Measurements from ENCODE around the gene IRX2.

Gene IRX2

DNA sequence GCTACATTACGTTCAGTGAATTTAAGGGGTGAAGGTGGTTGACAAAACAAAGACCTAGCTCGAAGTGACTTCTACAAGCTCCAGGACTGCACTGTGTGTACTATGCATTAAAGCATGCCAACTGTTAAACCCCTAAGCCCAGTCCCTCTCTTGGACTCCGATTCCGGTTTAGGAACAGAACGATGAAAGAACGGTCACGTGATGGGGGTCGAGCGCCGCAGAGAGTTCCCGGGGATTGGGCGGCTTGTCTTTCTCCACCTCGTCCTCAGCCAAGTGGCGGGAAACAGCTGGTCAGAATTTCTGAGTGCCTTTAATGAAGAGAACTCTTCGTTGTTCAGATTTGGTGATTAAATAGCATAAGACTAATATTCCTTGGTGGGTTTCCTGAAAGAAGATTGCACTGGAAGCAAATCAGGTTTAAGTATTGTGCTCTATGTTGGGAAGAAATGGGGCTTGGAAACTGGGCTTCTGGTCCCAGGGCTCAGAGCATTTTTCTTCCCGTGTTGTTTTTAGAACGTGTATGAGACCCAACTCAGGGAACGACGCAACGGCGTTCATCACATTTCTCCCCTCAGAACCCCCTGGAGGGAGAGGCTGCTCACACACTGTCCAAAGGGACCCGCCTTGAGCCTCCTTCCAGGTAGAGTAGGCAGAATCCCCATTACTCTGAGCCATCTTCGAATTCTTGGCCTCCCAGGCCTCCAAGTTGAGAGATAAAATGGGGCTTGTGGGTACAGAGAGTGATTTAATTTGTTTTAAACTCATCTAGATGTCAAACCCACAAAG is 25.3 kb downstream of the IRX2 start:
- TF ChIP-seq GATA3 (IDR thresholded peaks at IDR 0.05; ENCODE audit: low read depth, low read length) (no peak), GATA2 (IDR thresholded peaks at IDR 0.05; ENCODE audit: low read depth, low read length) (no peak)

DNA sequence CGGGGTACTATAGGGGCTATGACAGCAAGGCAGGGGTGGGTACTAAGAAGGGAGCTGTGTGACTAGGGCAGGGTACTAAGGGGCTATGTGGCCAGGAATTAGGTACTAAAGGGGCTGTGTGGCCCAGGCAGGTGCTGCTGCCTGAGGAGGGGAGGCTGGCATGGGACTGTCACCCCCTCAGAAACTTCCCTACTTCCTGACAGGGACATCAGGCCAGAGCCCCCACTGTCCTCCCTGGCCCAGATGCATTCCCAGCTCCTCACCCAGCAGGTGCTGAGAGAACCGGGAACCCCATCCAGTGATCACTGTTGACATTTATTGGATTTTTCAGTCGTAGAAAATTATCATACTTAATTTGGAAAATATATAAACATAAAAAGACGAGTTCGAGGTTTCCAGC is 26.6 kb downstream of the IRX2 start:
- TF ChIP-seq GATA2 (IDR thresholded peaks at IDR 0.05; ENCODE audit: low read depth, low read length) (no peak), GATA3 (IDR thresholded peaks at IDR 0.05; ENCODE audit: low read depth, low read length) (no peak)

DNA sequence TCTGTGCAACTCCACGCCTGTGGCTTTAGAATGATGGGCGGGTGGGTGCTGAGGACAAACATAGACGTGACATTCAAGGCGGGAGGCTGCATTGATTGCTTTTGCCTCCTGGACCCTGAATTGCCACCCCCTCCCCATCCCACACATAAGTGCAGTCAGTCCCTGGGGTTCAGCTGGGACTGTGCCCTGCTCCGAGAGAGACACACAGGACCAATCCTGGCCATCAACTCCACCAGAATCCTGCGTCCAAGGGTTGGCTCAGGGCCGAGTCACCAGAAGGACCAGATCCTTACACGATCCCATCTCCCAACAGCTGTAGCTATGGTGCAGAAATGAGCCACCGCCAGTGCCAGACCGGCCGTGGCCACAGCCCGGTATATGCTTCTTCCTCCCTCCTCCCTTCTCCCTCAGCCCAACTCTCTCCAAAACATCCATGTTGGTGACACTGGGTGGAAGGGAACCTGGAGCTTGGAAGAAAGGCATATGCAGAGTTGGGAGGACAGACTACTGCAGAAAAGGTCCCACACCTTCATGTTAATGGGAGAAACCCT is 27.4 kb downstream of the IRX2 start:
- TF ChIP-seq GATA3 (IDR thresholded peaks at IDR 0.05; ENCODE audit: low read depth, low read length) (no peak), GATA2 (IDR thresholded peaks at IDR 0.05; ENCODE audit: low read depth, low read length) (no peak)

DNA sequence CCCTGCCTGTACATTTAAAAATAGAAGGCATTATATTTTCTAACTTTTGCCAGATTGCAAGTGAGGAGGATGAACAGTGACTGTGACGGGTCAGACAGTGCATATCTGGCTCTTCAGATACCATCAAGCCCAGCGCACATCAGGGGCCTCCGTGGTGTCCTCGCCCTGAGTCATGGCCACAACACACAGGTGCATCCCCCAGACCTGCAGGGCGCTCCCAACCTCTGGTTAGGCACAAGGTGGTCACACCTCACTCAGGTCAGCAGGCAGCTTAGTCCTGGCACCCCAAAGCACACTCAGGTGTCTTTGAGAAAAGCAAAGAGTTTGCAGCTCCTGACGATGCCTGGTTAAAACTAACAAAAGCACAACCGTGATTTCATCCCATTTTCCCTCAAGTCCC is 28.6 kb downstream of the IRX2 start:
- TF ChIP-seq GATA2 (IDR thresholded peaks at IDR 0.05; ENCODE audit: low read depth, low read length) (no peak), GATA3 (IDR thresholded peaks at IDR 0.05; ENCODE audit: low read depth, low read length) (no peak)

DNA sequence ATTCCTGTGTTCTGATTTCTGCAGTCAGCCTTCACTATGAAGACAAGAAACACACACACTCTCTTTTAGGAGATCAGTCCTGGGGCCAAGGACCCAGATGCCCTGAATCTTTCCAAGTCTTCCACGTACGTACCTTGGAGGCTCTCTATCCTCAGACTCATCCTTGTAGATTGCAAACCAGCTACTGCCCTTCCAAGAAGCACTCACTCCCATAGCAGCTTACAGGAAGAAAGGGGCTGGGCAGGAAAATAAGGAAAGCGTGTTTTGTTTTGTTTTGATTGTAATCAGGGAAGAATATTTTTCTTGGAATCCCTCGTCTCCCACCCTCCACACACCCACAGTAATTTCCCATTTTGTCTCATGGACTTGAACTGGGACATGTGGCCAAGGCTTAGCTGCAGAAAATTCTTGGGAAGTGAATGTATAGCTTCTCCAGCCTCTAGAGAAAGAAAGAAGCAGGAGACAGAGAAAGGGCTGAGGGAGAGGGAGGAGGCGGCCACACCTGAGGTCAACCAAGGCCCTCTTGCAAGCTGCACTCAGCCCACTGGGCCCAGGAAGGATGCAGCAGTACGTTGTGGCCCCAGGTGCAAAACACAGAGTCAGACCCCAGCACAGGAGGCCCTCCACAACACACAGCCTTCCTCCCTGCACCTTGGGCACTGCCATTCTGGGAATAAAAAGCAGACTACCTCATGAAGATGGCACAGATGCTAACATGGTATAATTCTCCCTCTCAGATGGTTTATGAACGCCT is 29.9 kb downstream of the IRX2 start:
- TF ChIP-seq GATA3 (IDR thresholded peaks at IDR 0.05; ENCODE audit: low read depth, low read length) (no peak), GATA2 (IDR thresholded peaks at IDR 0.05; ENCODE audit: low read depth, low read length) (no peak)

DNA sequence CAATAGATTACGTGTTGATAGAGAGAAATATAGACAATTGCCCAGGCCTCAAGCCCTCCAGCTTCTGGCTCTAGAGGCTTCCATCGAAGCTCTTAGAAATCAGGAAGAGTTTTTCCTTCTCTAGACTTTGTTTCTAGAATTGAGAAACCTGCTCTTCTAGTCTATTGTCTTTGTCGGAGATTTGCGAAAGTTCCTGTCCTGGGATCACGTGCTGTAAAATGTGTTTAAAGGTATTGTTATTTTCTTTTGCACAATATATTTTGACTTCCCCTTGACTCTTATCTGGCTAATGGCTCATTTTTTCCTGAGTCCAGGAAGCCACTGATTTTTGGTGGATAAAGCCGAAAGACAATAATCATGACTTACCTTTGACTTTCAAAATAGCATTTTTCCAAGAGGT is 32.1 kb downstream of the IRX2 start:
- TF ChIP-seq GATA3 (IDR thresholded peaks at IDR 0.05; ENCODE audit: low read depth, low read length) (no peak), GATA2 (IDR thresholded peaks at IDR 0.05; ENCODE audit: low read depth, low read length) (no peak)

DNA sequence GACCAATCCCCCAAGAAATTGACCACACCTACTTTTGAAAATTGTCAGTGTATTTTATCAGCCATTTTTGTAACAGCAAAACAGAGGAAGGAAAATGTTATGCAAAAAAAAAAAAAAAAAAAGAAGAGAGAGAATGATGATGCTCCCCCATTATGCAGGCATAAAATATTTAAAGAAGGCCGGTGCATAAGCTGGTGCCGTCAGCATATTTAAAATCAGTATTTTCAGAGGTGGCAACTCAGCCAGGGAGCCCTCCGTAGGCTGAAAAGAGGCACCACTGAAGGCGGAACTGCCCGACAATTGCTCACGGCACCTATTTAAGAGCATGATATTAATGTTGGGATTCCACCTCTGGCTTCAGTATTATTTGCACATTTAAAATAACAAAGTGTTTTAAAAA is 33.4 kb downstream of the IRX2 start:
- TF ChIP-seq GATA2 (IDR thresholded peaks at IDR 0.05; ENCODE audit: low read depth, low read length) (no peak), GATA3 (IDR thresholded peaks at IDR 0.05; ENCODE audit: low read depth, low read length) (no peak)

DNA sequence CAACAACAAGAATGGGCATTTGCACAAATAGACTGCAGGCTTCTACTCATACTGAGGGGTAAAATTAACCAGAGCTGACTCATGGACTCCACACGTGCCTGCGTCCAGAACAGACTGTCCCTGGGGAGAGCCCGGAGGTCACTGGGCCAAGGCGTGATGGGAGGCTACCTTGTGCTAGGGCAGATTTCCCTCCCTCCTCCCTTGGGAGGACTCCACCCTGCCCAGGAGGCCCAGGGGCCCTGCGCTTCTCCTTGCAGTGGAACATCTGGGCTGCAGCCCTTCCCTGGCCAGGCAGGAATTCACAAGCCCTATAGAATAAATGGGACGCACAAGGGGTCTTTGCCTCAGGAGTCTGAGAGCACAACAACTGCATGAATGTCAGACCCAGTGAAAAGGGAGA is 35.6 kb downstream of the IRX2 start:
- TF ChIP-seq GATA3 (IDR thresholded peaks at IDR 0.05; ENCODE audit: low read depth, low read length) (no peak), GATA2 (IDR thresholded peaks at IDR 0.05; ENCODE audit: low read depth, low read length) (no peak)

DNA sequence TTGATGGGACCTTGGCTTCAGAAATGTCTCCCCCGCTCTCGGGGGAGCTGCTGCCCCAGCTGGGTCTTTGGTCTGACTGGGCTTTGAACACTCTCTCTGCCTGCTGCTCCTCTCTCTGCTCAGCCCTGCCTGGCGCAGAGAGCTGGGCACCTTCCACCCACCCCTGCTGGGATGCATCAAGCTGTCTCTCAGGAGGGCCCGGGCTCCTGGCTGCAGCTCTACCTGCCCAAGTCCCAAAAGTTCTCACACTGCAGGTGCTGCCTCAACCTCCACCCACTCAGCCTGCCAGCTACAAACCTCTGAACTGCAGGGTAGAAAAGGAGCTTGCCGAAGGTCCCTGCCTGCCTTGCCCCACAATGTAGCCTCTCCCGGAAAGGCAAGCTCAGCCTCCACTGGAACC is 36.7 kb downstream of the IRX2 start:
- no peak for TF ChIP-seq GATA2 (IDR thresholded peaks at IDR 0.05; ENCODE audit: low read depth, low read length)
- no peak for TF ChIP-seq GATA3 (IDR thresholded peaks at IDR 0.05; ENCODE audit: low read depth, low read length)

DNA sequence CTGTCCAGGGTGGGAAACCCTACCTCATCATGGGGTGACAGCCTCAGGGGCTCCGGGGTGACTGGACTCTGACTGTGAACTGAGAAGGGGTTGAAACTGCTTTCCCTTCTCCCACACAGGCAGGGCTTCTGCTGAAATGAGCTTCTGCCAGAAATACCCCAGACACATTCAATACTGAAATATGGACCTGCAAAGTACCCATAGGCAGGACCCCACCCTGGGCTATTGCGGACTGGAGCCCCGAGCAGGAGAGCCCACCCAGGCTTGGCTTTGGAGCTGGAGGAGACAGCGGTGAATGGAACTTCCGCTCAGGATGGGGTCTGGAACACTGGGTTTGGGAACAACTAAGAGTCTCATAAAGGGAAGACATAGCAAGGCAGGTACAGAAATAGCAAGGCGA is 37.5 kb downstream of the IRX2 start:
- TF ChIP-seq GATA2 (IDR thresholded peaks at IDR 0.05; ENCODE audit: low read depth, low read length) (no peak), GATA3 (IDR thresholded peaks at IDR 0.05; ENCODE audit: low read depth, low read length) (no peak)

DNA sequence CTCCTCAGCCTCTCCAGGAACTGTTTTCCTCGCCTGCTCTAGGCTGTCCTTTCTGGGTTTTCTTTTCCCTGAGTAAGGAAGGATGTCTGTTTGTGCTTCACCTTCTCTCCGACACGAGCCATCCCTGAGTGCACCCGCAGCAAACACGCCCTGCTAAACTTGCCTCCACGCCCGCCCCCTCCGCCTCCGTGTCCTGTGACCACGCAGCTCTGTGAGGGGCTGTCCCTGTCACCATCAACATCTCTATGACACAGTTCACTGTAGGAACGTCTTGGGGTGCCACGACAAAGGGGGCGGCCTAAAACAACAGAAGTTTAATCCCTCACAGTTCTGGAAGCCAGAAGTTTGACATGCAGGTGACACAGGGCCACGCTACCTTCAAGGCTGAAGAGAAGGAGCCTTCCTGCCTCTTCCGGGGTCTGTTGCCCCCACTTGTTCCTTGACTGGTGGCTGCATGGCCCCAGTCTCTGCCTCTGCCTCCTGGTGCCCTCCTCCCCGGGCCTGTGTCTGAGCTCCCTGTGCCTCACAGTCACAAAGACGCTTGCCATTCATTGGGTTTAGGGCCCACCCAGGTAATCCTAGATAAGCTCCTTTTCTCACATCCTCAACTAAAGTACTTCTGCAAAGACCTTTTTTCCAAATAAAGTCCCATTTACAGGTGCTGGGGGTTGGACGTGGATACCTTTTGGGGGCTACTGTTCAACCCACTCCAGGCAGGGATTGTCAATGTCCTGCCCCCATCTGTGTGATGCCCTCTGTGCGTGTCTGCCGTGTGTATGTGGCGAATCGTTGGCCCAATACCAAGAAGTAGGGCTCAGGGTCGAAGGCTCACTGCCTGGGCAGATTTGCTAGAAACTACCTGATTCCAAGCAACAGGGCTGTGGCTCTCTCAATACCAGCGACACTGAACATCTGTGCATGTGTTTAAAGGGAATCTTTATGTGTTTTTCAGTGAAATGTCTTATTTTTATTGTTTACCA is 39.7 kb downstream of the IRX2 start:
- TF ChIP-seq GATA2 (IDR thresholded peaks at IDR 0.05; ENCODE audit: low read depth, low read length) = no peak
- no peak for TF ChIP-seq GATA3 (IDR thresholded peaks at IDR 0.05; ENCODE audit: low read depth, low read length)

DNA sequence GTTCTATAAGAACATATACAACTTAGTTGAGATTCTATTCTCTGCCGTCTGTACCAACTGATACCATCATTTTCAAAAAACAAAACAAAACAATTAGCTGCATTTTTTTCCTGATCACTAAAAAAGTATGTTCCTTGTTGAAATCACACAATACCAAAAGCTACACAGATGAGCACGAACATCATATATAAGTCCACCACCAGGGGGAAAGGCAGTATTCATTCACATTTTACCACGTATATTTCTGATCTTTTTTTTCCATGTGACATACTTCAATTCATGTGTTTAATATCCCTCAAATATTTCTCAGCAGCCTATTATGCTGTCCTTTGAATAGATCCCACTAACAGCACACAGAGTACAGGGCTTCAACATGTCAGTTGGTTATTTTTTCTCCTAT is 40.6 kb downstream of the IRX2 start:
- no peak for TF ChIP-seq GATA3 (IDR thresholded peaks at IDR 0.05; ENCODE audit: low read depth, low read length)
- no peak for TF ChIP-seq GATA2 (IDR thresholded peaks at IDR 0.05; ENCODE audit: low read depth, low read length)

DNA sequence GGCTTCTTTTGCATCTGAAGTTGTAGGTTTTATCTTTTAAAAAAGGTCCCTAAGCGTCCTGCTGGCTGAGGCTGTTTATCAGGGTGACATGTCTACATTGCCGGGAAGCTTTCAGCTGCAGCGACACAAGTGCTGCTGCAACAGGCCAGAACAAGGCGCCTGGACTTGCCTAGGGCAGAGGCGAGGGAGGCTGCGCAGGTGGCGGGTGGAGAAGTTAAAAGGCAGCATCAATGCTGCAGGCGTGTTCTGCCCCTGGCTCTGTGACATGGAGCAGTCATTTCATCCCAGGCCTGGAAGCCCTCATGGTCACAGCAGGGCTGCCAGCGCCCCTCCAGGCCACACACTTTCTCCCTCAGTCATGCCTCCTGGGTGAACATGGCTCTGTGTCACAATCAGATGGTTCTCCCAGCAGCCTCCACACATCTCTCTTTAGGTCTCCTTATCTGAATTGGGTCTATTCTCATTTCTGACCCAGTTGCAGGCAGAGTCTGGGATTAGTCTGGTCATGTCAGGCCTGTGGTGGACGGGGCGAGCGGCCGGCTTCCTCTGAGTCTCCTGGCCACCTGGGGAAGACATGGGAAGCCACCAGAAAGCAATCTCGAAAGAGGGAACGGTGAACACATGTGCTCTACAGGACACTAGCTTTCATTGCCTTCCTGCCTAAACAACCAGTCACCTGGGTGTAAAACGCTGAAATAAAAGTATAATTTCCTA is 41.3 kb downstream of the IRX2 start:
- TF ChIP-seq GATA3 (IDR thresholded peaks at IDR 0.05; ENCODE audit: low read depth, low read length) (no peak), GATA2 (IDR thresholded peaks at IDR 0.05; ENCODE audit: low read depth, low read length) (no peak)
